HuH-7 (cell line): ENCODE results near the gene HHLA2.
"Not testable (repeated sequence)": the region's sequence is repeated elsewhere in the genome, so short reads cannot be mapped to it uniquely, and the experiment has no call there.

Experiments used
- DNase-seq: peaks from one replicate; pipeline ENCODE4 v3.0.0; 2011; ENCODE audit warnings: low spot score

The HHLA2 gene, protein sequence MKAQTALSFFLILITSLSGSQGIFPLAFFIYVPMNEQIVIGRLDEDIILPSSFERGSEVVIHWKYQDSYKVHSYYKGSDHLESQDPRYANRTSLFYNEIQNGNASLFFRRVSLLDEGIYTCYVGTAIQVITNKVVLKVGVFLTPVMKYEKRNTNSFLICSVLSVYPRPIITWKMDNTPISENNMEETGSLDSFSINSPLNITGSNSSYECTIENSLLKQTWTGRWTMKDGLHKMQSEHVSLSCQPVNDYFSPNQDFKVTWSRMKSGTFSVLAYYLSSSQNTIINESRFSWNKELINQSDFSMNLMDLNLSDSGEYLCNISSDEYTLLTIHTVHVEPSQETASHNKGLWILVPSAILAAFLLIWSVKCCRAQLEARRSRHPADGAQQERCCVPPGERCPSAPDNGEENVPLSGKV

DNA sequence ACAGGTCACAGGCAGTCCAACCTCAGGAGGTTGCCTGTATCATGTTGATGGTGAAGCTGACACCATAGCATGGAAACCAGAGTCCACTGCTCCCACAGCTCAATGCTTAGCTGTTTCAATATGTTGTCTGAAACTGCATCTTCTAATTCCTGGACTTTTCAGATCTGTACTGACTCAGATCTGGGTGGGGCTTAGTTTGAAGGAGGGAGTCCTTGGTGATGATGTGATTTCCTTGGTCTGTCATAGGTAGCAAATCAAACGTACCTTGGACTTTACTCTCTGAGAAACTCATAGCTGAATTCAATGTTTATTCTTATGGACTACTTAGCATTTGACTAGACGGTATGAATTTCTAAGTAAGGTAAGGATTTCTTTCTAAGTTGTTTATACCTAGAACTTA lies at the start of gene HHLA2:
HHLA2 (plus strand) TSS at position 310 of the 400 bp plus-strand sequence. CDS start 55,266 bp downstream, outside the sequence.
- DNase-seq = no peak

GRCh38 chr3:108250626-108251025 lies 45.7 kb upstream of the HHLA2 start:
- DNase-seq = no peak

DNA sequence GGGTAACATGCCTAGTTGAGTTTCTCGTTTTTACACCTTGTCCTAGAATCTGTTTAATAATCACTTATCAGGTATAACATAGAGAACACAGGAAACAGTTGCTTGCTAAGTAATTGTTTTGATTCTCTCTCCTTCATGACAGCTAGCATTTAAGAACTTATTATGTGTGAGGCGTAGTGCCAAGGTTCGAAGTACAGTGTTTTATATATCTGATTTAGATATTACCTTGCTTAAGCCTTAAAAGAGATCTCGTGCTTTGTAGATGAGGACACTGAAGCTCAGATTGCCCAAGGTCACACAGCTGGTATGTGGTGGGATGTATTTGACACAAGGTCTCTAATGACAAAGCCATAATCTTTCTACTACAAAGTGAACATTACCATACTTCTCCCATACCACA lies 45.1 kb upstream of the HHLA2 start:
- no peak for DNase-seq

DNA sequence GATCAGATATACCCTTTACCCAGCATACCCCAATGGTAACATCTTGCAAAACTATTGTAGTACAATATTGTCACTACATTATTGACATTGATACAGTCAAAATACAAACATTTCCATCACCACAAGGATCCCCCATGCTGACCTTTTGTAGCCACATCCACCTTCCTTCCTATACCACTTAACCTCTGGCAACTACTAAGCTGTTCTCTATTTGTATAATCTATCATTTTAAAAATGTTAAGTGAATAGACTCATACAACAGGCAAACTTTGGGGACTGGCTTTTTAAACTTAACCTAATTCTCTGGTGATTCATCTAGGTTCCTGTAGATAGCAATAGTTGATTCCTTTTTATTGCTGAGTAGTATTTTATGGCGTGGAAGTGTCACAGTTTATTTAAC lies 44.5 kb upstream of the HHLA2 start:
- no peak for DNase-seq

DNA sequence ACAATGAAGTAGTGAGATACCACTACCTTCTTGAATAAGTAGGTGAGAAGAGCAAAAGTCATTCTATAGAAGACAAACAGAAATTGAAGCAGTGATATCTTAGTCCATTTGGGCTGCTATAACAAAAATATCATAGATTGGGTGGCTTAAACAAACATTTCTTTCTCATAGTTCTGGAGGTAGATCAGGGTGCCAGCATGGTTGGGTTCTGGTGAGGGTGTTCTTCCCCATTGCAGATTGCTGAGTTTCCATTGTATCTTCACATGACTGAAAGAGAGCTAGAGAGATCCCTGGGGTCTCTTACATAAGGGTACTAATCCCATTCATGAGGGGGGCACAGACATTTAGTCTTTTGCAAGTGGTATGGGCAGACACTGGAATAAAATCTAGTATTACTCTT lies 41.2 kb upstream of the HHLA2 start:
- DNase-seq = no peak

- DNase-seq = not testable (repeated sequence)
Measured at GRCh38 chr3:108264534-108265298, 31.6 kb upstream of the HHLA2 start.

- DNase-seq = not testable (repeated sequence)
Measured at GRCh38 chr3:108268235-108268634, 28.1 kb upstream of the HHLA2 start.

- no peak for DNase-seq
Measured at GRCh38 chr3:108271626-108272025, 24.7 kb upstream of the HHLA2 start.

DNA sequence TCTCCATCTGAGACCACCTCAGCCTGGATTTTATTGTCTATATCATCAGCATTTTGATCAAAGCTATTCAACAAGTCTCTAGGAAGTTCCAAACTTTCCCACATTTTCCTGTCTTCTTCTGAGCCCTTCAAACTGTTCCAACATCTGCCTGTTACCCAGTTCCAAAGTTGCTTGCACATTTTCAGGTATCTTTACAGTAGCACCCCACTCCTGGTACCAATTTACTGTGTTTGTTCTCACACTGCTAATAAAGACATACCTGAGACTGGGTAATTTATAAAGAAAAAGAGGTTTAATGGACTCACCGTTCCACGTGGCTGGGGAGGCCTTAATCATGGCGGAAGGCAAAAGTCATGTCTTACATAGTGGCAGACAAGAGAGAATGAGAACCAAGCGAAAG lies 17.3 kb upstream of the HHLA2 start:
- DNase-seq = not testable (repeated sequence)

DNA sequence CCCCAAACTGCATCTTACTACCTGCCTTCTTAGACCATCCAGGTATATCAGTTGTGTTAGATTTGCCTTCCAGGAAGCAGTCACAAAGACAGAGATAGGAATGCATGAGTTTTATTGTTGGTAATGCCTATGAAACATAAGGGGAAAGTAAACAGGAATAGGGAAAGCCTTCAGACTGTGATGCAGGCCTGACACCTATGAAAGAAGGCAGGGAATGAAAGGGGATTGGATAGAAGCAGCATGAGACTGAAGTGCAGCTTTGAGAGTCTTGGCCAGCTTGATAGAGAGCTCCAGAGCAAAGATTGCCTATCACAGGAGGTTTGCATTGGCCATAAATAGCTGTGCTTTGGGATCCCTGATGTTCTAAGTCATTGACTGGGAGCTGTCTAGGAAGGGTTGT lies 15.9 kb upstream of the HHLA2 start:
- no peak for DNase-seq

DNA sequence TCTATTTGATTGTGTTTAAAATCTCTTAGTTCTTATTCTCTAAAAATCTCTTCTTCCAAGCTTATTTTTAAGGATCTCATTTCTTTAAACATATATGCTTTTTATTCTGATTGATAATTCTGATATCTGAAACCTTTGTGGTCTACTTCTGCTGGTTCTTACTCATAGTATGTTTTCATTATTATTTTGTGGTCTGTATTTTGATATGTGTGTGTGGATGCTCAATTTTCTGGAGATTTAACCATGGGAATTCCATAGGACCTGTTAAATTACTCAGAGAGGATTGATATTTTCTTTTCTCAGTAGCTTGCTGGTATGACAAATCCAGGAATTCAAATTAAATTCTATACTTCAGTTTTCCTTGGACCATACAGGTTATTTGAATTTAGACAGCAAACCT lies 14.7 kb upstream of the HHLA2 start:
- DNase-seq = no peak

DNA sequence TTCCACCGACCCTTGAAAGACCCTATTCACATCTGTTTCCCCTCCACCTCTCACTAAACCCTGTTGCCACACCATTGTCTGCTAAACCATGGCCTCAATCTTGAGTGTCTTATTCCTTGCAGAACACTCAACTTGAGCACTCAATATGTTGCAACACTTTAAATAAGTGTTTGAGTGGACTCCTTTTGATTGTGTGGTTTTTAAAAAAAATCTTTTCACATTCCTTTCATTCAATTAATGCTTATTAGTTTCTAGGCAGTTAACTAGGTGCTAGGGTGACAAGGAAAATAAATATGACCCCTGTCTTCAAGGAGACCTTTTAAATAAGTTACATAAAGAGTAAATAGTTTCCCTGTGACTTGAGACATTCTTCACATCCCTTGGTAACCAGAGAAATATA lies 13.3 kb upstream of the HHLA2 start:
- DNase-seq = no peak

DNA sequence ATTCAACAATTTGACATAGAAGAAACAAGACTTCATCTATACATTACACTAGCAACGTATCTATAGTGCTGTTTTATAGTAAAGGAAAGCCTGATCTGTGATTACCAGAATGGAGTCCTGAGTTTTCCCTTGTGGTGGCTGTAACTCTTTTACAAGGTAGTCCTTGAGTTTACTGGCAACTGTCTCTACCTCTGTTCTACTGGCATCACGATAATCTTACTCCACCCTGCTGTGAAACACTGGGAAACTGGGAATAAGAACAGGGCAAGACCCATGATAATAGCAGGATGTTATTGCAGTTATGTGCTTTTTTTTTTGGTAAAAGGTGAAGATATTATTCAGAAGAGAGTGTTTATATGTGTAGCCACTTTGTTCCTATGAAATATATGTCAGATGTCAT lies 12.4 kb upstream of the HHLA2 start:
- no peak for DNase-seq

DNA sequence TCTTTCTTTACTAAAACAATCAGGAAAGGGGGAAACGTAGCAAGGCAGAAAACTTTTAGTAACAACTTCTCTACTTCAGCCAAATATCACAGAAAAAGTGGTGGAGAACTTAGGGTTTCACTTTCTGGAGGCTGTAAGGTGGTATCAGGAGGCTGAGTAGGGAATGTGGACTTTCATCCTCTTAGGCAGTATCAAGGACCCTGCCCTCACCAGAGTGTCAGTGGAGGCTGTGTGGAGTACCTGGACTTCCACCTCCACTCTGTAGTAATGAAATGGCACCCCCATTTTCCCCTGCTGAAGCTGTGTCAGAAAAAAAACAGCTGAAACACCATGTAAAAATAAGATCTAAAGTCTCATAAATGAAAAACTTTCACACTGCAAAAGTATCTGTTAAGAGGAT lies 11.2 kb upstream of the HHLA2 start:
- no peak for DNase-seq

- no peak for DNase-seq
Measured at GRCh38 chr3:108287146-108287545, 9.2 kb upstream of the HHLA2 start.

- not testable (repeated sequence) for DNase-seq
Measured at GRCh38 chr3:108288193-108288592, 8.2 kb upstream of the HHLA2 start.

- DNase-seq = no peak
Measured at GRCh38 chr3:108289159-108289558, 7.2 kb upstream of the HHLA2 start.

DNA sequence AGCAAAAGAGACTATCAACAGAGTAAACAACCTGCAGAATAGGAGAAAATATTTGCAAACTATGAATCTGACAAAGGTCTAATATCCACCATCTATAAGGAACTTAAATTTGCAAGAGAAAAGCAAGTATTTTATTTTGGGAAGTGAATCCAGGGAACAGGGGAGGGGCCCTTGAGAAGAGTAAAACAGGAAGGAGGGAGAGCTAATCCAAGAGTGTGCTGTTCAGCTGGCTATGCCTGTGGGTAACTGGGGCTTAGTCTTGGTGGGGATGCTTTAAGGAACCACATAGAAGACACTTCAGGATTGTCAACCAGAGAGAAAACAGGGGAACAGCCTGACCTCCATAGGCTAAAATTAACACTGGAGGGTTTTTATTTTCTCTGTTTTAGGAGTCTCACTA lies 3.9 kb upstream of the HHLA2 start:
- DNase-seq = no peak

DNA sequence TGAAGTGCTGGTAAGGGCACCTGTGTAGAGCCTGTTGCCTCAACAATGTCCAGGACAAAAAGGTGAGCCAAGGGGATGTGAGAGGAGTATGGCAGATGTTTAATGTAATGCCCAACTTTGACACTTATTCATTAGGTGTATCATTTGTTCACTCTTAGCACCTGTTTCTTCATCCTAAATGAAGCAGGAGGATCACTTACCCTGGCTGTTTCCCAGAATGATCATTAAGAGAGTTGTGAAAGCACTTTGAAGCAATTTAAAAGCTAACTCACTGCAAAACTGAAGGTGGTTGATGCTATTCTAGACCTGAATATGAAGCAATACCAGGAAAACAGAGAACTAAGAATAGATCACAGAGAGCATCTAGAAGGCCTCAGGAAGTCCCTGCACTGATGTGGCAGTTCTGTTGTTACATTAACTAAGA lies 3.4 kb upstream of the HHLA2 start:
- no peak for DNase-seq

DNA sequence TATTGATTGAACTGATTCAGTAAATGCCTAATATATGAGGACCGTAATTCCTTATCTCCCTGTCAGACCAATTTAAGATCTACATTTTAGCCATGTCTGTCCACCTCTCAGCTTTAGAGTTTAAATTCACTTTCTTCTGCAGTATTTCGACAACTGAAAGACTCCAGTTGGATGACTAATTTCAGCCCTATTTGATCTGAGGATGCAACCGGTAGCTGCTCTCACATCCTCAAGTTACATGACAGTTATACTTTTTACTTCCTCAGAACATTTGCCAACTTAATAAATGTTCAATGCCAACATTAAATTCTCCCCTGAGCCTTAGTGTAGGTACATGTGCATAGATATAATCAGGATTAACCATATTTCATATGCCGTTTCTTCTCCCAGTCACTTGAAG lies 2.5 kb upstream of the HHLA2 start:
- DNase-seq = no peak

- DNase-seq = no peak
Measured at GRCh38 chr3:108295421-108296175, 750 bp upstream of the HHLA2 start.

DNA sequence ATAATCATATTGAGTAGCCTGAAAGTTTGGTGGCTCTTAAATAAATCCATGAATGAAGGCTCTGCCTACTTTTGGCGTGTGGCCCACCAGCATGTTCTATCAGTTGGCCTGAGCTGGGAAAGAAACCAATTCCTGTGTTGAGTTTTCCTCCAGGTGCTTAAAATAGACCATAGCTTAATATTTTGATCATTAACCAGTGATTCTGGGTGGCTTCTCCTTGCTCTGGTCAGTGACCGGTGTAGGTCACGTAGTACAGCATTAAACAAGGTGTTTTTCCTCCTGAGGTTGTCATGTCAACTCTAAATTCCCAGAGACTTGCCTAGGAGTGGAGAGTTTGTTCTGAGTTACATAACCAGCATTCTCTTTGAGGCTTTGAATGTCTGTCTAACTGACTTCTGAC lies 1.3 kb downstream of the HHLA2 start:
- DNase-seq = no peak

DNA sequence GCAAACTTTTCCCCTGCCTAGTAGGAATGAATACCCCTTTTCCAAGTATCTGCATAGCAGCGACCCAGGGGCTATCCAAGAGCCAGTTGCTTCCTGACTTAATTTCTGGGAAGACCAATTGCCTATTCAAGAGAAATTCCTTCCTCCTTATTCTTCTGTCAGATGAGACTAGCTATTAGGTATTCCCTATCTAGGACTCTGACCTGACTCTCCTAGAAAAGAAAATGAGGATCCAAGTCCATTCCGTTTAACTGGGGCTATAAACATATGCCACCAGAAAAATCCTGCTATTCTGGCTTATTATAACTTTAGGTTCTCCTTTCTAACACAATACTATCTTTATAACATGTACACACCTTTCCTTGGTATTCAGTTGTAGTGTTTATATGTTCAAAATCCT lies 1.7 kb downstream of the HHLA2 start:
- no peak for DNase-seq
